Measurements from ENCODE around the gene MCL1. TPM values are rescaled to one million over a fixed set of nuclear protein-coding genes. Genes with fewer than 3 reads are reported as not detected.

The MCL1 gene
- total RNA-seq, 1 donor from 2014 or later: 233 TPM

- CTCF ChIA-PET: no interaction called here
- H3K4me3 Mint-ChIP-seq: no peak overlapping the region
- no peak for TF ChIP-seq CTCF (IDR thresholded peaks at IDR 0.05)
- peaks cover 21% of the 10 kb centered on the region for H3K4me1 Mint-ChIP-seq
- POLR2A ChIA-PET: interaction anchor here (0.5 to 1.3 kb wide), 3 partner anchors 19 to 75 kb away, joined by 3 to 5 read pairs (median 4); partner anchors contain the start of gene ENSA
- intact Hi-C loops (cut with micrococcal nuclease): no loop called here
- no peak for DNase-seq
- ATAC-seq (ENCODE audit: low read depth): no peak
- no peak overlapping the region for H3K27ac Mint-ChIP-seq
- peaks cover 8% of the 10 kb centered on the region for H3K27me3 Mint-ChIP-seq
- no peaks in the 10 kb centered on the region for H3K36me3 Mint-ChIP-seq (ENCODE audit: low read depth)
- H3K9me3 Mint-ChIP-seq: no peaks in the 10 kb centered on the region
These were observed 25.3 kb downstream of the MCL1 start for GRCh38 chr1:150554086-150554452.

DNA sequence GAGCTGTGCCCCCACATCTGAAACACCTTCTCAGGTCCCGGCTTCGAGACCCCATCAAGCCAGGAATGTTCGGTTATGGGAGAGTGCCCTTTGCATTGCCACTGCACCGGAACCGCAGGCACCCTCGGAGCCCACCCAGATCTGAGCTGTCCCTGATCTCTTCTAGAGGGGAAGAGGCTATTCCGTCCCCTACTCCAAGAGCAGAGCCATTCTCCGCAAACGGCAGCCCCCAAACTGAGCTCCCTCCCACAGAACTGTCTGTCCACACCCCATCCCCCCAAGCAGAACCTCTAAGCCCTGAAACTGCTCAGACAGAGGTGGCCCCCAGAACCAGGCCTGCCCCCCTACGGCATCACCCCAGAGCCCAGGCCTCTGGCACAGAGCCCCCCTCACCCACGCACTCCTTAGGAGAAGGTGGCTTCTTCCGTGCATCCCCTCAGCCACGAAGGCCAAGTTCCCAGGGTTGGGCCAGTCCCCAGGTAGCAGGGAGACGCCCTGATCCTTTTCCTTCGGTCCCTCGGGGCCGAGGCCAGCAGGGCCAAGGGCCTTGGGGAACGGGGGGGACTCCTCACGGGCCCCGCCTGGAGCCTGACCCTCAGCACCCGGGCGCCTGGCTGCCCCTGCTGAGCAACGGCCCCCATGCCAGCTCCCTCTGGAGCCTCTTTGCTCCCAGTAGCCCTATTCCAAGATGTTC is 25.9 kb downstream of the MCL1 start:
- no peaks in the 10 kb centered on the region for H3K9me3 Mint-ChIP-seq
- ATAC-seq (ENCODE audit: low read depth): no peak
- H3K36me3 Mint-ChIP-seq (ENCODE audit: low read depth): no peaks in the 10 kb centered on the region
- CTCF ChIA-PET: no interaction called here
- H3K4me3 Mint-ChIP-seq: no peak overlapping the region
- H3K27me3 Mint-ChIP-seq: peaks cover 9% of the 10 kb centered on the region
- peaks cover 21% of the 10 kb centered on the region for H3K4me1 Mint-ChIP-seq
- TF ChIP-seq CTCF (IDR thresholded peaks at IDR 0.05): no peak
- POLR2A ChIA-PET: interaction anchor here (1.0 kb wide), 1 partner anchor 19 kb away, joined by 3 read pairs; no protein-coding TSS in a partner anchor
- intact Hi-C loops (cut with micrococcal nuclease): no loop called here
- DNase-seq: no peak
- no peak overlapping the region for H3K27ac Mint-ChIP-seq

DNA sequence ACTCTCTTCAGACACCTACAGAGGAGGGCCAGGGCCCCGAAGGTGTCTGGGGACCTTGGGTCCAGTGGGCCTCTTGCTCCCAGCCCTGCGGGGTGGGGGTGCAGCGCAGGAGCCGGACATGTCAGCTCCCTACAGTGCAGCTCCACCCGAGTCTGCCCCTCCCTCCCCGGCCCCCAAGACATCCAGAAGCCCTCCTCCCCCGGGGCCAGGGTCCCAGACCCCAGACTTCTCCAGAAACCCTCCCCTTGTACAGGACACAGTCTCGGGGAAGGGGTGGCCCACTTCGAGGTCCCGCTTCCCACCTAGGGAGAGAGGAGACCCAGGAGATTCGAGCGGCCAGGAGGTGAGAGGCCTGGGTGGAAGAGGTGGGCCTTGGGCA is 26.5 kb downstream of the MCL1 start:
- no peak overlapping the region for H3K27ac Mint-ChIP-seq
- peaks cover 11% of the 10 kb centered on the region for H3K27me3 Mint-ChIP-seq
- ChIA-PET POLR2A (interaction anchor here (1.0 kb wide), 1 partner anchor 20 kb away, joined by 3 read pairs; no protein-coding TSS in a partner anchor), CTCF (no interaction called here)
- no peak for ATAC-seq (ENCODE audit: low read depth)
- H3K4me3 Mint-ChIP-seq: no peak overlapping the region
- DNase-seq: no peak
- intact Hi-C loops (cut with micrococcal nuclease): no loop called here
- no peaks in the 10 kb centered on the region for H3K36me3 Mint-ChIP-seq (ENCODE audit: low read depth)
- peaks cover 24% of the 10 kb centered on the region for H3K4me1 Mint-ChIP-seq
- H3K9me3 Mint-ChIP-seq: no peaks in the 10 kb centered on the region
- TF ChIP-seq CTCF (IDR thresholded peaks at IDR 0.05): no peak

- peaks cover 24% of the 10 kb centered on the region for H3K4me1 Mint-ChIP-seq
- no peak for TF ChIP-seq CTCF (IDR thresholded peaks at IDR 0.05)
- no peaks in the 10 kb centered on the region for H3K36me3 Mint-ChIP-seq (ENCODE audit: low read depth)
- H3K4me3 Mint-ChIP-seq: no peak overlapping the region
- intact Hi-C loops (cut with micrococcal nuclease): no loop called here
- DNase-seq: no peak
- H3K27ac Mint-ChIP-seq: no peak overlapping the region
- ChIA-PET CTCF (interaction anchor here (1.6 kb wide), 1 partner anchor 15 kb away, joined by 3 read pairs; no protein-coding TSS in a partner anchor), POLR2A (interaction anchor here (0.5 kb wide), 1 partner anchor 378 kb away, joined by 5 read pairs; no protein-coding TSS in a partner anchor)
- H3K9me3 Mint-ChIP-seq: no peaks in the 10 kb centered on the region
- peaks cover 11% of the 10 kb centered on the region for H3K27me3 Mint-ChIP-seq
- ATAC-seq (ENCODE audit: low read depth): peak; percentile 18
These were observed 27.1 kb downstream of the MCL1 start for GRCh38 chr1:150552128-150552910.

- intact Hi-C loops (cut with micrococcal nuclease): no loop called here
These were observed 27.7 kb downstream of the MCL1 start for GRCh38 chr1:150551784-150552127.

More at GRCh38 chr1:150551784-150552127, 27.7 kb downstream of the MCL1 start:
- no peaks in the 10 kb centered on the region for H3K36me3 Mint-ChIP-seq (ENCODE audit: low read depth)
- H3K9me3 Mint-ChIP-seq: no peaks in the 10 kb centered on the region
- CTCF ChIA-PET: interaction anchor here (1.6 kb wide), 1 partner anchor 16 kb away, joined by 3 read pairs; no protein-coding TSS in a partner anchor
- POLR2A ChIA-PET: interaction anchor here (0.5 to 1.0 kb wide), 2 partner anchors 8 to 379 kb away, joined by 3 to 5 read pairs; no protein-coding TSS in a partner anchor
- H3K4me1 Mint-ChIP-seq: peaks cover 24% of the 10 kb centered on the region
- no peak overlapping the region for H3K27ac Mint-ChIP-seq
- H3K4me3 Mint-ChIP-seq: no peak overlapping the region
- no peak for DNase-seq
- ATAC-seq (ENCODE audit: low read depth): no peak
- TF ChIP-seq CTCF (IDR thresholded peaks at IDR 0.05): no peak
- H3K27me3 Mint-ChIP-seq: peaks cover 15% of the 10 kb centered on the region
